Inferior parietal cortex (tissue), 1 donor: ENCODE data around the gene SCRN2.
A peak's percentile ranks its signal among the peaks of the same experiment; 100 is the strongest.

Experiments
- DNase-seq: peaks from one replicate; pipeline ENCODE4 v3.0.0-alpha.2; 2016; ENCODE audit errors: extremely low spot score

SCRN2 gene

DNA sequence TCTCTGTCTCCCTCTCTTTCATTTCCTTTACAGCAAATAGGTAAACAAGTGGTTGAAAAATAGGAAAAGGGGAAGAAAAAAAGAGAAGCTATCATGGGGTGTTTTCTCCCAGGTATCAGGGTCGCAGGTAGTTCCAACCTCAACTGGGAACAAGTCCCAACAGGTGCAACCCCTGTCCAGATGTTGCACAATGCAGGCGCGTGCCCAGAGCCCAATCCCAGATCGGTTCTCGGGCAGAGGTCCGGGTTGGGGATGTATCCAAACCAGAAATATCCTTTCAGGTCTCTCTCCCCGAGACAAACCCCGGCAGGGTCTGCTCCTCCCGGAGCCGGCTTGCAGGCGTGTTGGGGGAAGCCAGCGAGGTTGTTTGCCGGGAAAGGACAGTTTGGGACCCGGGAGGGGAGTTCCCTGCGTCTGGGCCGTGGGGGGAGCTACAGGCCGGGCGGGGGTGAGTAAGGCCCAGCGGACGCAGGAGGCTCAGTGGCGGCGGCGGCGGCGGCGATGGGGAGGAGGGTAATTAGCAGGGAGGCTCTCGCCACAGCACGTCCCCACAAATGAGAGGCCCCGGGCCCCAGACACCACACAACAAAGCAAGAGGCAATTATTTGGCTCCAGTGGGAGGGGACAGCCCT, 31.1 kb upstream of the SCRN2 start:
- DNase-seq = no peak

DNA sequence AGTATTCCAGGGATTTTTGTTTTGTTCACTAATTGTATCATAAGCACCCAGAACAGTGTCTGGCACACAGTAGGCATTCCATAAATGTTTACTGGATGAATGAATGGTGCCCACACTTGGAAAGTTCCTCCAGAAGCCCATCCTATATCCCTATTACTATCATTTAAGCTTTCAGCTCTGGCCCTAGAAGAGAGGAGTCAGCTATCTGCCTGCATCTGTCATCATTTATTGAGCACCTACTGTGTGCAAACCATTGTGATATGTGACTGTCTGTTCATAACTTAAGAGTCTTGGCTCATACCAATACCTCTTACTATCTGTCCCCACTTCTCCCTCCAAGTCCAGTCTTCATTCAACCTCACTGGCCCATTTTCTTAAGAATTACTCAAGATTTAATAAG, 30.0 kb upstream of the SCRN2 start:
- no peak for DNase-seq

DNA sequence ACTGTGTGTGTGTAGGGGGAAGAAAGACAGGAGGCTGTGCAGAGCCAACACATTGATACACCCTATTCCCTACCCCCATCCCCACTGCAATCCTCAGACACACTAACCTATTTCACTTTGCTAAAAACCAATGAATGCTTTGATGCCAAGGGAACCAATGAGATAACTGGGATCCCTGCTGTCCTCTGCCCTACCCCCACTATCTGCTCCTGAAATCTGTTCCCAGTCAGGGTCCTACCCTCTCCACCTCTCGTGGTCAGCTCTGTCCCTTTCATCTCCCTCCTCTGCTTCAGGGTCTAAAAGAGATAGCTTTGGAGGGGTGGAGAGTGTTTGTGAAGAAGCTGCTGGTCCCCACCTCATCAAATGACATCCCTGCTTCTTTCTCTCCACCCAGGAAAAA, 29.0 kb upstream of the SCRN2 start:
- no peak for DNase-seq

DNA sequence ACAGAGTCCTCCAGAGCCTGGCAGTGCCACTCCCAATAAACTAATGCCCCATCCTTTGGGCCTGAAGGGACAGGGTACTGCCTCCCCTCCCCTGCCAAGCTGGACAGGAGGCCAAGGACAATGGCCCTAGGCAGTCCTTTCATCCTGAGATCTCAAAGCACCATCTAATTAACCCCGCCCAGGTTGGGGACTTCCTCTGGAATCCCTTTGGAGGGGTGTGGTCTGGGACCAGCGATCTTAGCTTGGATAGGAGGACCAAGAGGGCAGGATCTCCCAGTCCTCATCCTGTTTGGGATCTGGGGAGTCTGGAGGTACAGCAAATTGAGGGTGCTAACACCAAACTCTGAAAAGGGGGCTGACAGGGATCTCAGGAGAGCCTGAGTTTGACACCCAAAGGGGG, 28.0 kb upstream of the SCRN2 start:
- no peak for DNase-seq

DNA sequence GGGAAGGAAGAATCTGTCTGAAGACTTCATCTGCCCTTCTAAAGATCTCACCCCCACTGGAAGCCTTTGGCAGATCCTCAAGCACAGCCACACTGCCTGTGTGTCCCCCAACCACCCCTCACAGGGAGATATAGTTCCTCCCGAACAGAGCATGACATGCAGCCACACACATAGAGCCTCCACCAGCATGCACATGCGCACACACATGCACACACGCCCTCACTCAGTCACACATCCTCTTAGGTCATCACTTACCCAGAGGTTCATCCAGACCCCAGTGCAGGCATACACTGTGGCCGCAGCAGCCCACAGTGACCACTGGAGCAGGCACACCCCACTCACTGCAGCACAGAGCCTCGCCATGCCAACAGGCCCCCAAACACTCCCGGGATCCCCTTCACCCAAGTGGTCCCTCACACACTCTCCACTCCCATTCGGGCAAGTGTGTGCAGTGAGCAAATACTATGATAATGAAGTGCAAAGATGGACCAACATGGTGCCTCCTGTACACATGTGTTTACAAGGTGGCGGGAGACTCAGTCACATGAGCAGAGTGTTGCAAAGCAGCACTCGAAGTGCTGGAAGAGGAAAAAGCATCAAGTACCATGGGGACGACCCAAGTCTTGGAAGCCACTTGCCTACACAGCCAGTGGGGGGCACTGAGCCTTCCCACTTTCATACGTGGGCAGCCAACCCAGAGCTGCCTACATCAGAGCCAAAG, 26.9 kb upstream of the SCRN2 start:
- DNase-seq = no peak

DNA sequence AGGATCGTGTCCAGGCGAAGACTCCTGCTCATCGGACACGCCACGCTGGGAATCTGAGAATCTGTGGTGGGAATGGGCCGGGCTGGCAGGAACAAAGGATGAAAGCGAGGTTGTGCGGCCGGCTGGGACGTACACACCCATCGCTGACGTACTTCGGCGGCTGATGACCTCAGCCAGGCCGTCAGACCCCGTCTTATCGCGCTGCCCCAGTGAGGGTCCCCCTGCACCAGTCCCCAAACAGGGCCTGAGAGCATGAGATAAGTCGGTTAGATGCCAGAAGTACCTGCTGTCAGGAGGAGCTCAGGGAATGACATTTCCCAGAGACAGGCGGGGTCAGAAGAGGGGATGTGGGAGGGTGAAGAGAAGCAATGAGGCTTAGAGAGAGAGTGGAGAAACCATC, 25.9 kb upstream of the SCRN2 start:
- peak; percentile 37 for DNase-seq

DNA sequence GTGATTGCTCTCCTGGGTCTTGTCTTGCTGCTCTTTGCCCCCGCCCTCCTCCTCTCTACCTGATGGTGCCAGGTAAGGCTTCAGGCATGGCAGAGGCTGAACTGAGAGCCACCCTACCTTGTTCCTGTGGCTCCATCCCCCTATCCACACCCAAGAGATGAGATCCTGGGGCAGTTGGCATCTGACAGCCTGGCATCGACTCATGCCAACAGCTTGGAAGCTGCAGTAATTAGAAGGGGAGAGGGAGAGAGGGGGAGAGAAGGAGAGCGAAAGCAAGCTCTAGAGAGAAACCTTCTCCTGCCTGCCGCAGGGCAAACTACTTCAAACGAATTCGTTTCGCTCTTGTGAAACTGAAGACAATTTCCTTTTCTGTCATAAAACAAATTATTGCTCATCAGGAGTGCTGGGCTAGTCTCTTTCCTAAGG, 23.7 kb upstream of the SCRN2 start:
- DNase-seq = no peak

DNA sequence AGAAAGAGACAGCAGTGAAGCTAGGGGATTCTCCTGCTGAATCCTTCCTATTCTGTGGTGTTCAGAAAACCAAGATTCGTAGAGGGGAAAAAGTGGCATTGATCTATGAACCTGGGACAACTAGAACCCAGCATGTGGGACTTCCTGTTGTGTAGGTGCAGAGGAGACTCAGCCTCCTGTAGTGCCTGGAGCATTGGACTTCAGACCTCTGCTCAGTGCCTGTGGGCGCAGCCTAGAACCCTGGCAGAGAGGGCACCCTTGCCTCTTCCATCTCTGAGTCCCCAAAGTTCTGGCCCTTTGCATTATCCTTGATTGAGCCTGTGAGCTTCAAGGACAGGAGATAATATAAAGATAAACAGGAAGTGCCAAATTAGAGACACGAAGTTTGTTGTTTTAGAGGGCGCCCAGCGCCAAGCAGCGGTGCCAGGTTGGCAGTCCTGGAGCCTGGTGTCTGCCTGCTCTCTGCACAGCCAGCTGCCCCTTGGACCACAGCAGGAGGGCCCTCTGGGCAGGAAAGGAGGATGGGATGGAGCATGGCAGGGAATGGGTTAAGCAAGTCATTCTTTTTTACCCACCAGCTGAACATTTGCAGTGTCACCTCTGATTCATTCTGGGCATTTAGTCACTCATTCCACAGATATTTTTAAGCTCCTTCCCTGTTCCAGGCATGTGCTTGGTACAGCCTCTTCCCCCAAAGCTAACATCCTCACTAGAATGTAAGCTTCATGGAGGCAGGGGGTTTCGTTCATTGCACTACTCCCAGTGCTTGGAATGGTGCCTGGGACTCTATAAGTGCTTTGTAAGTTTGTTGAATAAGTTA, 21.8 kb upstream of the SCRN2 start:
- DNase-seq = no peak

DNA sequence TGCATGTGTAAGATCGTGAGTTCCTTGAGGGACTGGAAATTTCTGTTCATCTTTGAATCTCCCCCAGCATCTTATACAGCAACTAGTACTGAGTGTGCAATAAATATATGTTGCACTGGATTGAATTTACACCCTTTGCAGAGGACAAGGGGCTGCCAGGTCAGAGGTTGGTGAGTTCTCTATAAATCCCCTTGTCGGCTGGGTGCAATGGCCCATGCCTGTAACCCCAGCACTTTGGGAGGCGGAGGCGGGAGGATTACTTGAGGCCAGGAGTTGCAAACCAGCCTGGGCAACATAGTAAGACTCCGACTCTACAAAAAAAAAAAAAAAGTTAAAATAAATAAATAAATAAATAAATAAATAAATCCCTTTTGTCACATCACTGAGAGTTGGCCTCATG, 19.3 kb upstream of the SCRN2 start:
- no peak for DNase-seq

DNA sequence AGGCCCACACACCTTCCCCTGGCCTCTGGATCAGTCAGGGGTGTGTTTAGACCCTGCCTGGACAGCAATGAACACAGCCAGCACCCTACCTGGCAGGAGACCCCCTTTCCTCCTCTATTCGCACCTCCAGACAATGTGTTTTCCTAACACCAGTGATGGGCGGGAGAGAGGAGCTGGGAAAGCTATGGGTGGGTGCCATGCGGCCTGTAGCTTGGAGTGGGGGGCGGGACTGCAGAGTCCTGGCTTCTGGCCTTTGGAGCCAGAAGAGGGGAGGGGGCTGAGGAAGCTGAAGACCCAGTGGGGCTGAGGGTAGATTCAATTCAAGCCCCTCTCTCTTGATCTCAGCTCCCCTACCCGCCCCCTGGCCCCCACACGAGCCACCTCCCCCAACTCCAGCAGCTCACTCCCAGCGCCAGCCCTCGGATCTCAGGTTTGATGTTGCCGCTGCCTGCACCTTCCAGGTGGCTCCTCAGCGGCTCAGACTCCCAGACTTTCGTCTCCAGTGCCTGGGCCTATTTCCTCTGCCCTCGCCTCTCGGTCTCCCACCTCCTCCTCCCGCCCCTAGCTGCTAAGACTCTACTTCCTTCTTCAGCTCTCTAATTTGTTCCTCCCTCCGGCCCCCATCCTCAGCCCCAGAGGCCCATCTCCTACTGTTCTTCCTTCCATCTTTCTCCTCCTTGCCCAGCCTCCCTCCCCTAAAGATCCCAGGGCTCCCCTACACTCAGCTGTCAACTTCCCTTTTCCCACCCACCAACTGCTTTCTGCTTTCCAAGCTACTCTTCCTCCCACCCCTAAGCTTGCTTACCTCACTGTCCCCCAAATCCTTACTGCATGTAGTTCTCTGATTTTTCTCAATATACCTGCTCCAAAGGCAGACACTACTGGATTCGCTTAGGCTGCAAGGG, 16.7 kb upstream of the SCRN2 start:
- DNase-seq = no peak

DNA sequence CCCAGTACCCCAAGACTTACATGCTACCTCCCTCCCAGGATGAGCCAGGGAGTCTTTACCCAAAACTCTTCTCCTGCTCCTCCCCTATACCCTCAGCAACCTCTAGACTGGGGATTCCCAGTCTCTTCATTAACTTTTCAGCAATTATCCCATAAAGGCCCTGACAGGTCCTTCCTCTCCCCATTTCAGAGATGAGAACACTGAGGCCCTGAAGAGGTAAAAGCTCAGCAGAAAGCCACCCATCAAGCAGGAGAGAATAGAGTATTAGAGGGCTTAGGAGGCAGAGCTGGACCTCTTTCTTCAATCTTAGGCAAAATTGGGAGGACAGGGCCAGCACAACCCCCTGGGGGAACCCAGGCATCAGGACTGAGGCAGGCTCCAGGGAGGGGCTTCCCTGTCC, 15.8 kb upstream of the SCRN2 start:
- DNase-seq = no peak

DNA sequence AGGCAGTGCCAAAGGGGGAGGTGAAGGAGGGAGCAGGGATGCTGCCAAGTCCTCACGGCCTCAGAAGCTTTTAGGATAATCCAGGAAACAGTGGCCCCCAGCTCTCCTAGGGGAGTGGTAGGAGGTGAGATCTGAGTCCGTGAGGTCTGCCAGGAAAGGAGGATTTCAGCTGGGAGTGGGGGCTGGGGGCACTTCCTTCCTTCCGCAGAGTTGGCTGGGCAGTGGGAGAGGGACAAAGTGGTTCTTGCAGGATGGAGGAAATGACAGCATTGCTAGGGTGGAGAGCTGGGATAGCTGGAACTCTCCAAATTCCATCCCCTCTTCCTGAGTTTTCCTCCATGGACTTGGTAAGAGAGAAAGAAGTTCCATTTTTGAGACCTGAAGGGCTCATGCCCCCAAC, 14.7 kb upstream of the SCRN2 start:
- DNase-seq = no peak

DNA sequence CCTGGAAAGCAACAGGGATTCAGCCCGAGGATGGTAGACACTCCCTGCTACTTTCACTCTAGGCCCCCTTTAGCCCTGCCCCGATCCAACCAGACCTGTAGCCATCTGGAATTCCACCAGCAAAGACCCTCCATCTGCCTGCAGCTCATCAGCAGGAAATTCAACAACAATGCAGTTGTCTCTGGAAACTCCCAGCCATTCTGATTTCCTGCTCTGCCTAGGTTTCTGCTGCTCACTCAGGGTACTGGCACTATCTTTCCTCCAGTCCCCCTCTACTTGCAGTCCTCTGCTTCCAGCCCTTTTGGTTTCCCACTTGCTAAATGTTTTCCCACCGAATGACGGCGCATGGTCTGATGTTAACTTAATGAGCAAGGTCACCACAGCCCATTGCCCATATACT, 12.5 kb upstream of the SCRN2 start:
- no peak for DNase-seq

DNA sequence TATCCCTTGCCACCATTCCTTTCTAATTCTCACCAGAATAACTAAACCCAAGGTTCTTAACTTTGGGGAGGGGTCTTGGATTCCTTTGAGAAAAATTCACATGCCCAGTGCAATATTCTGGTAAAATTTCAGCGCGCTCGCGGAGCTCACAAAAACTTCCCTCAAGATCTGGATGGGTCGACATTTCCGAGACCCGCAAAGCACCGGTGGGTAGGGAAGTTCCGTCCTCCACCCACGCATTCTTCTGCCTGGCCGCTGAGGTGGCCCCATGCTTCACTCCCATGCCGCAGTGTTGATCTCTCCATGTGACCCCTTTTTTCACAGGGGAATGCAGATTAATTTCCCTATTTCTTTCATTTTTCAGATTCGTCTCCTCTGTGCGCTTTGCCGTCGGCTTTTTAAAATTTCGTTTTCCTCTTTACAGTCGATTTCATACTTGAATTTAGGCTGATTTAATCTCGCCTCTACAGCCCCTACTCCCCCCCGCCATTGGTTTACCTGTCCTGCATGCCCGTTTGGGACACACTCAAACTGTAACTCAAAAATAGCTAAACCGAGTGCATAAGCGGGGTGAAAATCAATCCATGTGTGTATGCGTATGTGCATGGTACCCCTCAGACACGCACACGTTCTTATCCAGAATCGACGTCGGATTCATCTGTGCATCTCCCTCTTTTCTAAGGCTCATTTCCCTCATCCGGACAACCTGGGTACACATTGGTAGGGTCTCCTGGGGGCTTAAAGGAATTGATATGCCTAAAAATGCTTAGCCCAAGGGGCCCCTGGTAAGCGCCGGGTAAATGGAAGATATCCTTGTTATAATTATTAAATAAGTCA, 11.3 kb upstream of the SCRN2 start:
- no peak for DNase-seq

DNA sequence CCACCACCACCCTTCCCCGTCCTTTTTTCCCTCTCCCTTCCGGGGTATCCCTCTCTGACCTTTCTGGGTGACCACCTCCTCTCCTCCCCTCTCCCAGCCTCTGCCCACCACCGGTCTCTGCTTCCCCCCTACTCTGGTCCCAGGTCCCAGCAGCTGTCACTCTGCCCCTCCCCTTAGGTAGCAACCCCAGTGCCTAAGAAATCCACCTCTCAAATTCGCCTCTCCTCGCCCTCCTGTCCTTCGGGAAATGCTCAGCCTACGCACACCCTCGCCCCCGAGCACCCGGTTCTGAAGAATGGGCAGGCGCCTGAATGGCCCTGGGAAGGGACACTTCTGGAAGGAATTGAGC, 10.7 kb upstream of the SCRN2 start:
- no peak for DNase-seq

DNA sequence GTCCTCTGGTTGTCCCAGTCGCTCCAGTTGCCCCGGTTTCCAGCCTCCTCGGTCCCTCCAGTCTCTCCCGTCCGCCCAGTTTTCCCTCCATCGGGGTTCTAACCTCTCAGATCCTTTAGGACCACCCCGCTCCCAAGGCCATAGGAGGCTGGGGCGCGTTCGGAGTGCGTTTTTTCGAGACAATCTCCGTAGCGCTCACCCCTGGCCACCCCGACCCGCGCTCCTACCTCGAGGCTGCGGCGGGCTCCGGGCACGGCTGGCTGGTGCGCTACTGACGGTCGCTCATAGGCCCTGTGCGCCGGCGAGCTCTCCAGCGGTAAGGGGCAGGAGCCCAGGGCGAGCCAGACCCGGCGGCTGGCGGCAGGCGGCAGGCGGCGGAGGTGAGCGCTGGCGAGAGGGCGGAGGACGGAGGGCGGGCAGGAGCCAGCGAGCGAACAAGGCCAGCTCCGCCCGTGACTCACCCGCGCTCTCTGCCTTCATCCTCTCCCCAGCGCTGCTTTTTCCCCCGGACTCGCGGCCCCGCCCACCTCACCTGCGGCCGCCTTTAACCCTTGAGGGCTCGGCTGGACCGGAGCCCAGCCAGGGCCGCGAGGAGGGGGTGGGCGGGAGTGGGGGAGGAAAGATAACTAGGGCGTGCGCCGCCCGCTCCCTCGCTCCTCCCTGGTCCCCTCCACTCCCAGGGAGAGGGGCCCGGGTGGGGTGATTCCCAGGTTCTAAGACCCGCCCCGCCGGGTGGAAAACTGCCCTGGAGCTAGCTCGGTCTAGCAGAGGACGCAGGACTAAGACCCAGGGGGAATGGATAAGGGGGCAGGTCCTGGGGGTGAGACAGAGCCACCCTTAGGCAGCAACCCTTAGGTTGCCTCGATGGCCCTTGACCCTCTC, 9.9 kb upstream of the SCRN2 start, which contains the start of gene SP6:
TSS of gene SP6 (minus strand) at position 472 of the 882 bp plus-strand sequence. CDS start 2,734 bp downstream, outside the sequence.
- no peak for DNase-seq

DNA sequence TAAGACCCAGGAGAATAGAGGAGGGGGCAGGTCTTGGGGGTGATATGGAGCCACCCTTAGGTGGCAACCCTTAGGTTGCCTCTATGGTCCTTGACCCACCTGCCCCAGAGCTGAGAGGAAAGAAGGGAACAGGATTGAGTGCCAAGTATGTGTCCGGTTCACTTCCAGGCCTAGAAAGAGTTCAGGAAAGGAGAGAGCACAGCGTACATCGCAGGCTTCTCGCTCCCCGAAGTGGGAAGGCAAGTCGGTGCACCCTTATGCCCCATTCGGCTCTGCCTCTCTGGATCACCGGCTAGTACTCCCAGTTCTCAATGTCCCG, 9.3 kb upstream of the SCRN2 start:
- DNase-seq = no peak

DNA sequence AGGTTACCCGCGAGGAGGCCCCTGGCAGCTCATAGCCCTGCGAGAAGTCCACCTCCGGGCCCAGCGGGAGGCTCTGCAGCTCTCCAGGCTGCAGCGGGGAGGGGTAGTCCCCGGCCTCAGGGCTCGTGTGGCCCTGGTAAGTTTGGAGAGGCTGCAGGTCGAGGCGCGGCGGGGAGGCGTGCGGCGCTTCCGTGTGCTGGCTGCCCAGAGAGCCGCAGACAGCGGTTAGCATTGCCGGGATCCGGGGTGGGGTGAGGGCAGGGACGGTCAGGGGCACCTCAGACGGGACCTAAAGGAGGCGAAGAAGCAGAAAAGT, 7.1 kb upstream of the SCRN2 start:
- DNase-seq = no peak

DNA sequence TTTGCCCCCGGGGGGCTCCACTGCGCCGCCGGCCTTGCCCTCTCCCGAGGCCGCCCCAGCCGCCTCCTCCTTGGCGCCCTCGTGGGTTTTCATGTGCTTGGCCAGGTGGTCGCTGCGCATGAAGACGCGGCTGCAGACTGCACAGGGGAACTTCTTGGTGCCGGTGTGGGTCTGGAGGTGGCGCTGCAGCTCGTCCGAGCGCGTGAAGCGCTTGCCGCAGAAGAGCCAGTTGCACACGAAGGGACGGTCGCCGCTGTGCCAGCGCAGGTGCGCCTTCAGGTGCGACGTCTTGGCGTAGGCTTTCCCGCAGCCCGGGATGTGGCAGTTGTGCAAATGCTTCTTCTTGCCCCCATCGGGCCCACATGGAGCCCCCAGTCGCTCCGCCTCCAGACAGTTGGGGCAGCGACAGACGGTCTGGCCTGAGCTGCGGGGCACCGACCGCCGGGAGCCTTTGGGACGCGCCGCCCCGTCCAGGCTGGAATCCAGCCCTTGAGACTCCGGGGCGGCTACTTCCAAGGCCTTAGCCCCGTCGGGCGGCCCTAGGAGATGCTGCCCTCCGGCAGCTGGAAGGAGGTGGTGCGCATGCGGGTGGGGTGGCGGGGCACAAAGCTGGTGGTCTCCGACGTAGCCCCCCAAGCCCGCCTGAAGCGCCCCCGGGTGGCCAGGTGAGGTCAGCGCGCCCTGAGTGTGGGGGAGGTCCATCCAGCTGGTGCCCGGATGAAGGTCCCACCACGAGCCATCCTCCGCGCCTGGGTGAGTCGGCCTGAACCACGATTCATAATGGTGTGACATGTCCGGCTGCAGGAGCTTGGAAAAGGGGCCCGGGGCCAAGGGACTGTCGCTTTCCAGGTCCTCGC, 6.5 kb upstream of the SCRN2 start:
- no peak for DNase-seq
